HG02678 (cell line): Measurements from ENCODE around the gene PPP4R2.
"Not testable (repeated sequence)": the region's sequence is repeated elsewhere in the genome, so short reads cannot be mapped to it uniquely, and the experiment has no call there.

Experiments
- ATAC-seq: cut with Tn5 transposase; IDR thresholded peaks from one replicate; pipeline ENCODE4 v1.9.1; 2021; ENCODE audit warnings: mild to moderate bottlenecking, moderate library complexity; ENCODE audit not compliant: unreplicated experiment

The PPP4R2 gene

GRCh38 chr3:73021301-73021835 lies 24.8 kb downstream of the PPP4R2 start:
- no peak for ATAC-seq

- ATAC-seq = no peak
These were observed 28.2 kb downstream of the PPP4R2 start for GRCh38 chr3:73024836-73025235.

- no peak for ATAC-seq
These were observed 29.6 kb downstream of the PPP4R2 start for GRCh38 chr3:73026111-73026759.

GRCh38 chr3:73026760-73027113 lies 30.1 kb downstream of the PPP4R2 start:
- no peak for ATAC-seq

- ATAC-seq = no peak
These were observed 32.2 kb downstream of the PPP4R2 start for GRCh38 chr3:73028803-73029202.

GRCh38 chr3:73029321-73029796 lies 32.7 kb downstream of the PPP4R2 start:
- ATAC-seq = no peak

- ATAC-seq = no peak
These were observed 33.5 kb downstream of the PPP4R2 start for GRCh38 chr3:73030073-73030597.

GRCh38 chr3:73031573-73032103 lies 35.0 kb downstream of the PPP4R2 start:
- no peak for ATAC-seq

- ATAC-seq = no peak
These were observed 40.3 kb downstream of the PPP4R2 start for GRCh38 chr3:73036694-73037591.

GRCh38 chr3:73041537-73041936 lies 44.9 kb downstream of the PPP4R2 start:
- ATAC-seq = no peak

GRCh38 chr3:73043414-73043813 lies 46.8 kb downstream of the PPP4R2 start:
- no peak for ATAC-seq

- ATAC-seq = no peak
These were observed 48.8 kb downstream of the PPP4R2 start for GRCh38 chr3:73045391-73045790.

GRCh38 chr3:73046195-73046594 lies 49.6 kb downstream of the PPP4R2 start:
- no peak for ATAC-seq

GRCh38 chr3:73049319-73049718 lies 52.7 kb downstream of the PPP4R2 start:
- no peak for ATAC-seq

- ATAC-seq = no peak
These were observed 56.2 kb downstream of the PPP4R2 start for GRCh38 chr3:73052857-73053256.

- ATAC-seq = no peak
These were observed 59.0 kb downstream of the PPP4R2 start for GRCh38 chr3:73055583-73055982.

- no peak for ATAC-seq
These were observed 59.6 kb downstream of the PPP4R2 start for GRCh38 chr3:73056014-73056844.

- ATAC-seq = no peak
These were observed 60.2 kb downstream of the PPP4R2 start for GRCh38 chr3:73056845-73057150.

- ATAC-seq = no peak
These were observed 63.7 kb downstream of the PPP4R2 start for GRCh38 chr3:73060302-73060723.

GRCh38 chr3:73061416-73061815 lies 64.8 kb downstream of the PPP4R2 start, which contains the start of gene EBLN2:
TSS of gene EBLN2 (plus strand) at chr3:73061659. CDS start at chr3:73062082, 423 bp downstream.
- ATAC-seq = no peak

GRCh38 chr3:73066243-73066642 lies 69.6 kb downstream of the PPP4R2 start:
- ATAC-seq = not testable (repeated sequence)
